Panc1 (cell line): ENCODE data around the gene ACMSD.

ENCODE experiments used
- CTCF ChIP-seq: fragments of 450-650 bp; IDR thresholded peaks from 2 replicates; pipeline ENCODE4 v1.5.1; 2017; ENCODE audit warnings: mild to moderate bottlenecking
- POLR2AphosphoS5 ChIP-seq: IDR thresholded peaks from 2 replicates; pipeline ENCODE4 v1.6.1; 2012; ENCODE audit warnings: mild to moderate bottlenecking, low read depth, low read length, moderate library complexity
- REST ChIP-seq, 2 experiments: IDR thresholded peaks; 2 replicates each; pipeline ENCODE4 v1.6.1; 2011 to 2012; ENCODE audit warnings: low read depth in 2 of 2, control low read depth in 1 of 2, low read length in 1 of 2, mild to moderate bottlenecking in 1 of 2, moderate library complexity in 1 of 2; ENCODE audit not compliant: insufficient read depth in 1 of 2

DNA sequence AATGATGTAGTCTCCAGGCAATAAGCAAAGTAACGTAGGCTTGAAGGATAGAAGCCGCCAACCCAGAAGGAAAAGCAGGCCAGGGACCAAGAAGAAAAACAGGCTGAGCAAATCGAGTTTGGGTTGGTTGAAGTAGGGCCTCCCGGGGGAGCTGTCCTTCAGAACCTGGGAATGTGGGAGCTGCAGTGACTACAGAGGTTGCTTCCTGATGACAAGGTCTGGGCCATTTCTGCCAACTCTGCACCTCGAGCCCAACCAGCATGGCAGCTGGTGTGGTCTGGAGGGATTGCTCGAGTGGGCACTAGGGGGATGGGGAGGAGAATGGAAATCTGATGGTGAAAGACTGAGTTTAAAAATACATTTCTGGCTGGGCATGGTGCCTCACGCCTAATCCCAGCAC lies 14.1 kb downstream of the ACMSD start:
- TF ChIP-seq CTCF: no peak
- no peak for TF ChIP-seq POLR2AphosphoS5
- TF ChIP-seq REST (IDR thresholded peaks at IDR 0.05; ENCODE audit: insufficient read depth in 1 of 2, low read depth in 2 of 2, low read length in 1 of 2): no peak
